Muscle of arm (tissue), 12 donors: ENCODE data around the gene TDRD3. TPM values are rescaled to one million over a fixed set of nuclear protein-coding genes. Genes with fewer than 3 reads are reported as not detected.

Experiments
- DNase-seq: peaks from one replicate; pipeline ENCODE4 v3.0.0-alpha.2; 2013
- polyA plus RNA-seq, 12 donors: library from polyadenylated mRNA; unstranded; fragments of 120-200 nt; gene quantifications; one replicate each; pipeline ENCODE4 v1.2.1, GENCODE V29; 2013; ENCODE audit not compliant: insufficient read length in 12 of 12

Gene TDRD3
- polyA plus RNA-seq, 12 donors, result 26.8 to 42.4 (median 34.8) TPM; not detected in 1

DNA sequence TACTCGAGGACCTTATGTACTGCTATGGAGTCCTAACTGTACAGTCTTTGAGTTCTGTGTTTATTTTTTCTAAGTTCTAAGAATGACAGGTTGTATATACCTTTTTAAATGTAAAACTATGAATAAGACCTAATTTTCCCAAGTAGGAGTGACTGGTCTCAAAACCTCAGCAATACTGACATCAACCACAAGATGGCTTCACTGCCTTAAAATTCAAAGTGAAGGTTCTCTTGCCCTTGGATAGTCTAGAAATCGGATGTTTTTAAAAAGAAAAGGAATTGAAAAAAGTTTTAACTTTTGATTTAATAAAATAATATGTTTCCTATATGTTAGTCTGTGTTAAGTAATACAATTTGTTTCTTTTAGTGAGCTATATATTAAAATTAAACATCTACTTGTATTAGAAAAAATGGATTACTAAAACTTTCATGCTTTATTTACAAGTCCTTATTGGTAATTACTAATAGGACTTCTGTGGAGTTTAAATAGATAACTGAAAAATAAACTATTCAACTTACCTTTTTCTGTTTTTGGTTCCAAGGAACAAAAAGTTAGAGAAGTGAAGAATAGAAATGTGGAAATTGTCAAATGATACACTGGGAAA is 52.0 kb downstream of the TDRD3 start:
- peak; percentile 59 for DNase-seq

DNA sequence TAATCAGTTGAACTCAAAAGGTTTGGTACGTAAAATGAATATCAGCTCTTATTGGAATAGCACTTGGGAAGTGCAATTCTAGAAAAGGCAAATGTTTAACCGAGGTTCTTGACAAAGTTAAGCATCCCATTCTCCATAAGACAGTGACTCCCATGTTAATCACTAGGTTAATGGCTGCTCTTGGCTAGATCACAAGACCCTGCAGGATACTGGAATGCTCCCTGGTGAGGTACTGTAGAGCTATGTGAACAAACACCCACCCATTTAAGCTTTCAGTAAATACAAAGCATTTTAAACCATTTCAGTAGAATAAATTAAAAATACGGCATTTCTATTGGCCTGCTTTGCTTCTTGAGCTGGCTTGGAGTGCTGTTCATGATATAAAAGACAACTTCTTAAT is 56.5 kb downstream of the TDRD3 start:
- DNase-seq, result no peak

DNA sequence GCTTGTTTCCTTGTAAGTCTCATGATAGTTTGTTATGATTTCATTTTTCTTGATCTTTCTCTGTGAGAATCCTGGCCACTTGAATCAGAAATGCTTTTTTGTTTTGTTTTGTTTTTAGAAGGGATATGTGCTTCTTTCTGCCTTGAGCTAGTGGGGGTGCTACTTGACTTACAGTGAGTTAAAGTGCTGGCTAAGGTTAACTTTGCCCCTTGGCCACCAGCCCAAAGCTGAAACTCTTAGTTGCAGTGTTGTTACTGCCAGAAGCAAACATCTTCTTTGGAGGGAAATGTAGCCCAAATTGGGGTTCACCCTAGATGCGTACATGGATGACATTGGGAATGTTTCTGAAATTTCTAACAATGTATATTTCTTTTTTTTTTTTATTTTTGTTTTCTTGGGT is 57.4 kb downstream of the TDRD3 start:
- DNase-seq, result no peak

DNA sequence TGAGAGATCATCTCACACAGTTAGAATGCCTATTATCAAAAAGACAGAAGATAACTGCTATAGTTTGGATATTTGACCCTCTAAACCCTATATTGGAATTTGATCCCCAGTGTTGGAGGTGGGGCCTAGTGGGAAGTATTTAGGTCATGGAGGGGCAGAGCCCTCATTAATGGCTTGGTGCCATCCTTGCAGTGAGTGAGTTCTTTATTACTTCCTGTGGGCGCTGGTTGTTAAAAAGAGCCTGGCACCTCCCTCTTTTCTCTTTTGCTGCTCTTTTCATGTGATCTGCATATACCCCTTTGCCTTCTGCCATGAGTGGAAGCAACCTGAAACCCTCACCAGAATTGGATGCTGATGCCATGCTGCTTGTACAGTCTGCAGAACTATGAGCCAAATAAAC is 66.8 kb downstream of the TDRD3 start:
- DNase-seq, result no peak

GRCh38 chr13:60467098-60467497 is 70.1 kb downstream of the TDRD3 start:
- DNase-seq, result no peak

- no peak for DNase-seq
Observed at GRCh38 chr13:60479273-60479672, 82.3 kb downstream of the TDRD3 start.

DNA sequence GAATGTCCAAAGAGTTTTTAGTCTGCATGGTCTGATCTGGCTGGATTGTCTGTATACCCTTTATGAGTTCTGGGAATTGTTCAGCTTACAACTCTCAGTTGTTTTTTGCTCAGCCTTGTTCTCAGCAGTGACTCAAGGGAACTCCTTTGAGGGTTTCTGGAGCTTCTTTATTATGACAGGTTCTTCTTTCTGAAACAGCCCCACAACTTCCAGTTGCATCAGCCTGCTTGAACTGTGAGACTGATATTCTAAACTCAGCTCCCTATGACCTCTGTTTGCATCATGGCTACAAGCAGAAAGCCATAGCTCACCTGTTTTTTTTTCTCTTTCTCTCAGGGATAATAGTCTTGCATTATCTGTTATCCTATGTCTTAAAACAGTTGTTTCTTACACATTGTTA is 85.0 kb downstream of the TDRD3 start:
- DNase-seq, result no peak

DNA sequence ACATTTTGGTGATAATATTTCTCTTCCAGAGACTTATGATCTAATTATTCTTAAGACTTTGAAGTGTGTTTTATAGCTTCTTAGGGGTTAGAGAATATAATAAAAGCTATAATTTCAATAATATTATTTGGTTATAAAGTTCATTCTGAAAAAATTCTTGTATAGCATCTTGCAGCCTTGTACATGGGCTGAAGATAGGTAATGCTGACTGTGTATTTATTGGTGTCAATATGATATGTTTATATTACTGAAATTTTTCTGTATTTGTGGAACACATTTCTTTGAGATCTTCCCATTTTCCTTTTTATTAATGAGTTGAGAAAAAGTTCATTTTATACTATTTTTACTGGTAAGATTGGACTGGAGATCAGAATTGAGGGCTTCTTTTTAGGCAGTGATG is 87.8 kb downstream of the TDRD3 start:
- no peak for DNase-seq

DNA sequence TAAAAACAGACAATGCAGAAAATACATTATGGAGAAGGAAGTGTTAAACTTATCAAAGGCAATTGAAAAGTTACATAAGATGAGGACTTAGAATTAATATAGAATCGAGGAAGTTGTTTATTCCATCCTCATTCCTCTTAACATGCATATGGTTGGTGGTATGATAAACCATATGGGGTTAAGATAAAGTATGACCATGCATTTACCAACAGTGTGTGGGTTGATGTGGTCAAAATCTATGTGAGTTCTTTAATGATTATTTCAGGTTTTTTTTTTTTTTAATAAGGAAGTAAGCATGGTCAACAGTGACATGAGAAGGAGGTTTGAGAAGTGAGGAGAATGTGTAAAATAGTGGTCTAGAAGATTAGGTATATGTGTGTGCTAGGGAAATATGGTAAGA is 94.5 kb downstream of the TDRD3 start:
- DNase-seq, result no peak

DNA sequence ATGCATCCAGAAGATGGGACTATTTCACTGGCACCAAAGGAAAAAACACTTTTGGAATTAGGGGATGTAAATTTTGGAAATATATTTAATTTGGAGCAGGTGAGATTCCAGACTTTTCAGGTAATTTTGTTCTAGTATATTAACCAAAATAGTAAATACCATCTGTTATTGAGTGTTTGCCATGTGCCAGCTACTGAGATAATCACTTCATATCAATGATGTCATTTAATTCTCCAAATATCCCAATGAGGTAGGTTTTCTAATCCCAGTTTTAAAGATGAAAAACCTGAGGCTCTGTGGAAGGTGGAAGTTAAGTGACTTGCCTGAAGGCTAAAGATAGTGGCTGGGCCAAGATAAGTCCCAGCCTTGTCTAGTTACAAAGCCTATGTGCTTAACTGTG is 95.2 kb downstream of the TDRD3 start:
- DNase-seq, result no peak

- DNase-seq, result no peak
Observed at GRCh38 chr13:60494296-60494695, 97.3 kb downstream of the TDRD3 start.

DNA sequence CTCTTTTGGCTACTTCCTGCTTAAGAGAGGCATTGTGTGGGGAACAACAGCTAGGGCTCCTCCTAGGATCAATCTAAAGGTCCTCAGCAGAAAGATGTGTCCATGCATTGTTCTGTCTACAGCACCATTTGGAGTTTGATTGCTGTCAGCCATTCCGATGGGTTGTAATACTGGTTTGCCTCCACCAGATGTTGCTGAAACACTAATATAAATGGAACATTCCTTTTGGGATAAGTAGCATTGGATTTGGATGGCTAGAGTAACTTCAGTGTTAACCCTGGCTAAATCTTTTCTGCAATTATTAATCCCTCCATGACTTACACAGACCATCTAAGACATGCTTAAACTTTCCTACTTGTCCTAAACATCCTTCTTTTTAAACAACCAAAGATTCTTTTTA is 104.2 kb downstream of the TDRD3 start:
- DNase-seq, result no peak

DNA sequence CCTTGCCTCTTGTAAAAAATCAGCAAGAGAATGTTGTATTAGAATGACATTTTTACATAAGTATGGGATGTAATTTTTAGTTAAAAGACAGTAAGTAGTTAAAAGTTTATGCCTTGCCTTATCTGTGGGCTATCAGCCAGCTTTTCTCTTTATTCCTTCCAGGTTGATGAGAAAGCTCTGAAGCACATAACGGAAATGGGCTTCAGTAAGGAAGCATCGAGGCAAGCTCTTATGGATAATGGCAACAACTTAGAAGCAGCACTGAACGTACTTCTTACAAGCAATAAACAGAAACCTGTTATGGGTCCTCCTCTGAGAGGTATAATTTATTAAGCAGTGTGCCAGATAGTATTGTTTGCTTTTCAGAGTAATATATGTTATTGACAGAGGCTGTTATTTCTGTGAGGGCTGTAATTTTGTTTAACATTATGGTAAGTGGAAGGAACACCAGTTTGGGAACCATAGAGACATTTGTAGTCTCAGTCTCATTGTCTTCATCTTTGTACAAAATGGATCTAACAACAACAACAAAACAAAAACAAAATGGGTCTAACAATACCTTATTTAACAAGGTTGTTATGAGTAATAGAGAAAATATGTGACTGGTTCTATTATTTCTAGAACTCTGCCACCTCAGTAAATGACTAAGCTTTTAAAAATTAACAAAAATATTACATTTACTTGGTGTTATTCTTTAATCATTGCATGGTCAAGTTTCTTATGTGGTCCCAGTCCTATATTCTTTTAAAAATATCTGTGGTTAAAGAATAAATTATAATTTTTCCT is 112.8 kb downstream of the TDRD3 start:
- DNase-seq, result no peak

- DNase-seq, result no peak
Observed at GRCh38 chr13:60511637-60512036, 114.6 kb downstream of the TDRD3 start.

- DNase-seq, result no peak
Observed at GRCh38 chr13:60514891-60515290, 117.9 kb downstream of the TDRD3 start.

DNA sequence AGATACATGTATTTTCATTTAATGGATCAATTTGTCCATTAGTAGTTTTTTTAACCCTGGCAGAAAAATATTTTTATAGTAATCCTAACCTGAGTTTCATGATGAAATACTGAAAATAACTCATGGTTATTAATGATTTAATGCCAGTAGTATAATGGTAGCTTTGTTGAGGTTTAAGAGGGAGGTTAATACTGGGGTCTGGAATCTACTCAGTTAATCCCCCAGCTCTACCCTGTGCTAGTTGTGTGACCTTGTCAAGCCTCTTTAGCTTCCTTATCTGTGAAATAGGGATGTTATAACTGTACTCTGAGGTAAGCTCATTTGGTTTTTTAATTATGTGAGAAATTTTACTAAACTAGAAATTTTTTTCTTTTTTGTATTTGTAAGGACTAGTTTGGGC is 122.5 kb downstream of the TDRD3 start:
- DNase-seq, result no peak

- no peak for DNase-seq
Observed at GRCh38 chr13:60520902-60521569, 124.0 kb downstream of the TDRD3 start.

DNA sequence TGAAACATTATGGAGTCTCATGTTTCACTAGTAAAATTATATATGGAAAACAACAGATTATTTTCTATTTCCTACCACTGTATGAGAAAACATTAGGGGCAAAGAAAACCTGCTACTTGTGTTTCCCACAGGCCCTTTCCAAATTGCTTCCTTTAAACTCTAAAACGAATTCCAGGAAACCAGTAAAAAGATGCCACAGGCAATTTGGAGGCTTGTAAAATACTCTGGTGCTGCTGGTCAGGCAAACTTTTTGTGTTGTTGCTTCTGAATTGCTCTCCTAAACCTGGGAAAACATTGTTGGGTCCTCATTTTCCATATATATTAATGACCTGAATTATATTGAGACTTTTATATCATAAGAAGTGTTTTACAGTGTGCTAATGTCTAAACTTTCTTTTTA is 141.5 kb downstream of the TDRD3 start:
- DNase-seq, result no peak

GRCh38 chr13:60540276-60540675 is 143.3 kb downstream of the TDRD3 start:
- no peak for DNase-seq

DNA sequence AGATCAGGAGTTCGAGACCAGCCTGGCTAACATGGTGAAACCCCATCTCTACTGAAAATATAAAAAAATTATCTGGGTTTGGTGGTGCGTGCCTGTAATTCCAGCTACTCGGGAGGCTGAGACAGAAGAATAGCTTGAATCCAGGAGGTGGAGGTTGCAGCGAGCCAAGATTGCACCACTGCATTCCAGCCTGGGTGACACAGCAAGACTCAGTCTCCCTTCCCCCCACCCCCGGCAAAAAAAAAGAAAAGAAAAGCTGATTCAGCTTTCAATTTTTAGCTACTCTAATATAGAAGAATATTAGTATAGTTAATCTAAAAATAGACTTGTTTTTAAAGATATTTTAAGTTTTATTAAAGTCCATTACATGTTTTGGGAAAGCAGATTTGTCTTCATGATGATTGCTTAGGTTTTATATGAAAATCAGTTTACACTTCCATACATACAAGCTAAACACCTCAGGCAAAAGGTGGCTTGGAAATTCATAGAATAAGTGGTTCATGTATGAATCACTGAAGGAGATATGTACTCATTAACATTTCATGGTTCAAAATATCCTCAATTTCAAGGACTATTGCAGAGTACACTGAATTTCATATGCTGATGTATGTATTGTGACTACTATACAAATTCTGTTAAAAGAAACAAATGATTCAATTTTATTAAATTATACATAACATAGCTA is 165.2 kb downstream of the TDRD3 start:
- no peak for DNase-seq

- no peak for DNase-seq
Observed at GRCh38 chr13:60571571-60571970, 174.6 kb downstream of the TDRD3 start.

DNA sequence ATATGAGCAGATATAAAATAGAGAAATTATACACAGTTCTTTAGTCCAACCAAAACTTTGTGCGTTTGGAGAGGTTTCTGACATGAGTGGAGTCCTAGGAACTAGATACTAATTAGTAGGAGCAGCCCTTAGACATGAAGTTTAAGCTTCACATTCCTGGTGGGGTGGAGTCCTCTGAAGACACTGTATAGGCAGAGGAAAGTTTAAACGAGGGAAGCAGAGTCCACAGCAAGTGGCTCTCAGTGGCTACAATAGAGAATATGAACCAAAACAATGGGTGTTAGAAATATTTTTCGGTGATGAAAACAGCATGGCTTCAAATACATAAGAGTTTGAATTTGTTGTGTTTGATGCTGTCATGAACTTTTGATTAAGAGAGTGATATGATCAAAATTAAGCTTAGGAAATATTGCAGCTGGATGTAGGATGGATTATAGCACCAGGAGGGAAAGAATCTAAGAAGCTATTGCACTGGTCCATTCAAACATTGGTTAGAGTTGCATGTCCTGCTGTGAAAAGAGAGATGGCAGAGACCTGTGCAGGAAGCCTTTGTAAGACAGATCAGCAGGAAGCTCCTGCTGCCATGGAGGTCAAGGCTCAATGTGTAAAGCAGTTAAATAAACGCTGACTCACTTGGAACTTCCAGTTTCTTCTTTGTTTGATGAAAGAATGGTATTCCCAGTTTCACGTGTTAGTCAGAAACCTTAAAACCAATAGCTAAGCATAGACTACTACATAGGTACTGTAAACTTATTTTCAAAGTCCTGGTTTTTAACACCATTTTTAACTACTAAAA is 175.2 kb downstream of the TDRD3 start:
- DNase-seq, result no peak
